HEK293 (cell line): Measurements from ENCODE around the gene KYAT1.

Source experiments
- RBAK ChIP-seq: fragments of 450-650 bp; formaldehyde crosslinking; IDR thresholded peaks from 2 replicates; pipeline ENCODE4 v1.5.1; 2016; ENCODE audit warnings: missing biosample characterization, missing genetic modification characterization
- ZNF223 ChIP-seq: fragments of 450-650 bp; formaldehyde crosslinking; IDR thresholded peaks from 2 replicates; pipeline ENCODE4 v1.5.1; 2016; ENCODE audit warnings: missing biosample characterization, missing genetic modification characterization
- TF ChIP-seq, protein P1 (sequence below): fragments of 450-650 bp; formaldehyde crosslinking; IDR thresholded peaks from 2 replicates; pipeline ENCODE4 v1.5.1; 2017; ENCODE audit warnings: missing biosample characterization, missing genetic modification characterization

DNA sequence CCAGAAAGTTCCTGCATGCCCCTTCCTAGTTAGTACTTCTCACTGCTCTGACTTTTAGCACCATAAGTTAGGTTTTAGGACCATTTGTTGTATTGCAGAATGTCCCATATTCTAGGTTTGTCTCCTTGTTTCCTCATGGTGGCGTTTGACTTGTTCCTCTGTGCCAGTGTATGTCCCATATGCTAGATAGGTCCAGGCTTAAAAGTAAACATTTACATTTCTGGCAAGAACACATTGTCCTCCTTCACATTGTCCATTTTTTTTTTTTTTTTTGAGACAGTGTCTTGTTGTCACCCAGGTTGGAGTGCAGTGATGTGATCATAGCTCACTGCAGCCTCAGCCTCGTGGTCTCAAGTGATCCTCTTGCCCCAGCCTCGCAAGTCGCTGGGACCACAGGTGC lies 79.3 kb downstream of the KYAT1 start:
- TF ChIP-seq, protein P1, sequence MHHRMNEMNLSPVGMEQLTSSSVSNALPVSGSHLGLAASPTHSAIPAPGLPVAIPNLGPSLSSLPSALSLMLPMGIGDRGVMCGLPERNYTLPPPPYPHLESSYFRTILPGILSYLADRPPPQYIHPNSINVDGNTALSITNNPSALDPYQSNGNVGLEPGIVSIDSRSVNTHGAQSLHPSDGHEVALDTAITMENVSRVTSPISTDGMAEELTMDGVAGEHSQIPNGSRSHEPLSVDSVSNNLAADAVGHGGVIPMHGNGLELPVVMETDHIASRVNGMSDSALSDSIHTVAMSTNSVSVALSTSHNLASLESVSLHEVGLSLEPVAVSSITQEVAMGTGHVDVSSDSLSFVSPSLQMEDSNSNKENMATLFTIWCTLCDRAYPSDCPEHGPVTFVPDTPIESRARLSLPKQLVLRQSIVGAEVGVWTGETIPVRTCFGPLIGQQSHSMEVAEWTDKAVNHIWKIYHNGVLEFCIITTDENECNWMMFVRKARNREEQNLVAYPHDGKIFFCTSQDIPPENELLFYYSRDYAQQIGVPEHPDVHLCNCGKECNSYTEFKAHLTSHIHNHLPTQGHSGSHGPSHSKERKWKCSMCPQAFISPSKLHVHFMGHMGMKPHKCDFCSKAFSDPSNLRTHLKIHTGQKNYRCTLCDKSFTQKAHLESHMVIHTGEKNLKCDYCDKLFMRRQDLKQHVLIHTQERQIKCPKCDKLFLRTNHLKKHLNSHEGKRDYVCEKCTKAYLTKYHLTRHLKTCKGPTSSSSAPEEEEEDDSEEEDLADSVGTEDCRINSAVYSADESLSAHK (tag by site-specific recombination) = no peak
- TF ChIP-seq RBAK (tag by site-specific recombination) (no peak), ZNF223 (tag by site-specific recombination) (no peak)
